HCT116 (cell line): Measurements from ENCODE around the gene CLIP2. TPM values are rescaled to one million over a fixed set of nuclear protein-coding genes. Genes with fewer than 3 reads are reported as not detected.

Experiments
- ATAC-seq: fragments of 200-7000 bp; cut with Tn5 transposase; 2 replicates; pipeline ENCODE4 v1.9.1; 2020; ENCODE audit warnings: mild to moderate bottlenecking, moderate library complexity
- BruUV-seq: library from RNA; stranded (reverse); fragments of 400-500 nt; replicated peaks from 2 replicates; lab custom pipeline; 2021; lab: Mats Ljungman, UMichigan
- CTCF ChIA-PET: fragments of 300-600 bp; sonication (Branson Sonifier 250); formaldehyde crosslinking; loops from one replicate; lab custom pipeline; 2021; ENCODE audit warnings: antibody characterized with exemption; lab: Charles Lee
- POLR2A ChIA-PET: fragments of 300-600, 350-600 bp; sonication (Branson Sonifier 250); formaldehyde crosslinking; loops from one replicate; lab custom pipeline; 2021; ENCODE audit warnings: antibody characterized with exemption; lab: Charles Lee
- RAD21 ChIA-PET, 2 experiments: fragments of 300-600 bp; sonication (Branson Sonifier 250); formaldehyde crosslinking; loops; one replicate each; lab custom pipeline; 2023; ENCODE audit warnings: low total read pairs in 2 of 2; ENCODE audit not compliant: uncharacterized antibody in 2 of 2, unreplicated experiment in 2 of 2, low non-redundant PET in 1 of 2; lab: Charles Lee
- DNase-seq: peaks from one replicate; pipeline ENCODE4 v3.0.0-alpha.2; 2010; ENCODE audit warnings: low read depth, low spot score
- H2AFZ ChIP-seq: fragments of 200-600 bp; shearing (Covaris generic), sonication (generic); 2 replicates; pipeline ENCODE4 v1.6.1; 2017; ENCODE audit warnings: low read depth, mixed run types, mixed read lengths, antibody characterized with exemption, low read length; ENCODE audit not compliant: poor library complexity, severe bottlenecking
- H3K27ac ChIP-seq: 2 replicates; pipeline ENCODE4 v1.5.1; 2012; ENCODE audit warnings: low read depth, low read length
- H3K27me3 ChIP-seq: fragments of 200-600 bp; sonication (generic); 2 replicates; pipeline ENCODE4 v1.6.1; 2016; ENCODE audit warnings: mixed run types, low read length, mixed read lengths; ENCODE audit not compliant: insufficient read depth
- H3K36me3 ChIP-seq, 2 experiments: fragments of 200-500 bp in 1 of 2; fragments of 200-600 bp in 1 of 2; sonication (Bioruptor generic) in 1 of 2; sonication (generic) in 1 of 2; 2 replicates each; pipeline versions ENCODE4 v1.5.1 to v1.6.1; 2014 to 2016; ENCODE audit warnings: low read length in 2 of 2, inconsistent platforms in 1 of 2, mixed read lengths in 1 of 2, mixed run types in 1 of 2; ENCODE audit not compliant: insufficient read depth in 2 of 2, control insufficient read depth in 1 of 2
- H3K4me1 ChIP-seq, 2 experiments: fragments of 200-600 bp in 1 of 2; sonication (generic) in 1 of 2; 2 replicates each; pipeline versions ENCODE4 v1.5.1 to v1.6.1; 2012 to 2017; ENCODE audit warnings: low read length in 2 of 2, inconsistent platforms in 1 of 2, mild to moderate bottlenecking in 1 of 2, mixed read lengths in 1 of 2, mixed run types in 1 of 2, moderate library complexity in 1 of 2; ENCODE audit not compliant: insufficient read depth in 2 of 2, control insufficient read depth in 1 of 2
- H3K4me2 ChIP-seq: fragments of 200-600 bp; sonication (generic); 2 replicates; pipeline ENCODE4 v1.6.1; 2017; ENCODE audit warnings: mixed run types, low read length, mixed read lengths
- H3K4me3 ChIP-seq, 2 experiments: fragments of 200-600 bp in 1 of 2; sonication (generic) in 1 of 2; replicated peaks in 1 of 2; 2 replicates each; pipeline ENCODE4 v1.5.1; 2011 to 2016; ENCODE audit warnings: low read length in 2 of 2, control low read depth in 1 of 2, low read depth in 1 of 2, mild to moderate bottlenecking in 1 of 2, mixed read lengths in 1 of 2, mixed run types in 1 of 2
- H3K79me2 ChIP-seq: fragments of 200-600 bp; sonication (generic); 2 replicates; pipeline ENCODE4 v1.6.1; 2017; ENCODE audit warnings: mild to moderate bottlenecking, mixed run types, low read length, moderate library complexity, mixed read lengths; ENCODE audit not compliant: insufficient read depth
- H3K9ac ChIP-seq: fragments of 200-600 bp; sonication (generic); 2 replicates; pipeline ENCODE4 v1.6.1; 2016; ENCODE audit warnings: low read length, mixed read lengths
- H3K9me2 ChIP-seq: fragments of 200-600 bp; sonication (generic), shearing (Covaris generic); 2 replicates; pipeline ENCODE4 v1.6.1; 2017; ENCODE audit warnings: mixed run types, mild to moderate bottlenecking, moderate library complexity; ENCODE audit not compliant: insufficient read depth
- H3K9me3 ChIP-seq, 2 experiments: fragments of 200-500 bp in 1 of 2; fragments of 200-600 bp in 1 of 2; sonication (Bioruptor generic) in 1 of 2; sonication (generic) in 1 of 2; 2 replicates each; pipeline ENCODE4 v1.6.1; 2014 to 2017; ENCODE audit warnings: low read length in 2 of 2, mixed read lengths in 2 of 2, inconsistent platforms in 1 of 2, low read depth in 1 of 2, mild to moderate bottlenecking in 1 of 2, mixed run types in 1 of 2, moderate library complexity in 1 of 2; ENCODE audit not compliant: control insufficient read depth in 1 of 2, insufficient read depth in 1 of 2
- H4K20me1 ChIP-seq: fragments of 200-600 bp; sonication (generic), shearing (Covaris generic); 2 replicates; pipeline ENCODE4 v1.6.1; 2017; ENCODE audit warnings: mixed run types, mild to moderate bottlenecking, moderate library complexity; ENCODE audit not compliant: insufficient read depth
- CEBPB ChIP-seq: IDR thresholded peaks from 2 replicates; pipeline ENCODE4 v1.6.1; 2012; ENCODE audit warnings: low read depth
- ELF1 ChIP-seq: IDR thresholded peaks from 2 replicates; pipeline ENCODE4 v1.6.1; 2012; ENCODE audit warnings: low read depth, borderline replicate concordance
- EZH2 ChIP-seq: fragments of 200-600 bp; sonication (generic); IDR thresholded peaks from 2 replicates; pipeline ENCODE4 v1.6.1; 2017; ENCODE audit warnings: antibody characterized with exemption, mixed run types
- JUND ChIP-seq: IDR thresholded peaks from 2 replicates; pipeline ENCODE4 v1.6.1; 2012
- POLR2A ChIP-seq: IDR thresholded peaks from 2 replicates; pipeline ENCODE4 v1.7.0; 2011; ENCODE audit warnings: borderline replicate concordance; ENCODE audit not compliant: insufficient read depth, insufficient read length; ENCODE audit errors: extremely low read depth
- POLR2AphosphoS5 ChIP-seq: IDR thresholded peaks from 2 replicates; pipeline ENCODE4 v1.6.1; 2011; ENCODE audit warnings: mild to moderate bottlenecking, low read depth, low read length, moderate library complexity
- SP1 ChIP-seq: IDR thresholded peaks from 2 replicates; pipeline ENCODE4 v1.6.1; 2012; ENCODE audit warnings: low read depth
- SRF ChIP-seq: IDR thresholded peaks from 2 replicates; pipeline ENCODE4 v1.6.1; 2012; ENCODE audit warnings: low read depth
- TCF7L2 ChIP-seq: IDR thresholded peaks from 2 replicates; pipeline ENCODE4 v1.7.0; 2011; ENCODE audit warnings: borderline replicate concordance, inconsistent platforms; ENCODE audit not compliant: insufficient read depth, insufficient read length; ENCODE audit errors: extremely low read depth
- ZNF274 ChIP-seq: fragments of 200-500 bp; sonication (Bioruptor generic); IDR thresholded peaks from 2 replicates; pipeline ENCODE4 v1.6.1; 2014; ENCODE audit warnings: mild to moderate bottlenecking, low read depth, low read length, inconsistent platforms
- intact Hi-C: fragments of 100-400 bp; cut with micrococcal nuclease; formaldehyde crosslinking; loops from 2 replicates; pipeline ENCODE4 v1.10.0; 2022
- total RNA-seq: library from RNA; stranded (reverse); gene quantifications from one replicate; pipeline ENCODE4 v1.2.1, GENCODE V29; 2021; ENCODE audit not compliant: unreplicated experiment
- TF ChIP-seq, protein P1 (sequence below): IDR thresholded peaks from 2 replicates; pipeline ENCODE4 v1.6.1; 2012; ENCODE audit warnings: low read depth

Gene CLIP2
- total RNA-seq, 1 experiment from 2014 or later, result 40.1 TPM

DNA sequence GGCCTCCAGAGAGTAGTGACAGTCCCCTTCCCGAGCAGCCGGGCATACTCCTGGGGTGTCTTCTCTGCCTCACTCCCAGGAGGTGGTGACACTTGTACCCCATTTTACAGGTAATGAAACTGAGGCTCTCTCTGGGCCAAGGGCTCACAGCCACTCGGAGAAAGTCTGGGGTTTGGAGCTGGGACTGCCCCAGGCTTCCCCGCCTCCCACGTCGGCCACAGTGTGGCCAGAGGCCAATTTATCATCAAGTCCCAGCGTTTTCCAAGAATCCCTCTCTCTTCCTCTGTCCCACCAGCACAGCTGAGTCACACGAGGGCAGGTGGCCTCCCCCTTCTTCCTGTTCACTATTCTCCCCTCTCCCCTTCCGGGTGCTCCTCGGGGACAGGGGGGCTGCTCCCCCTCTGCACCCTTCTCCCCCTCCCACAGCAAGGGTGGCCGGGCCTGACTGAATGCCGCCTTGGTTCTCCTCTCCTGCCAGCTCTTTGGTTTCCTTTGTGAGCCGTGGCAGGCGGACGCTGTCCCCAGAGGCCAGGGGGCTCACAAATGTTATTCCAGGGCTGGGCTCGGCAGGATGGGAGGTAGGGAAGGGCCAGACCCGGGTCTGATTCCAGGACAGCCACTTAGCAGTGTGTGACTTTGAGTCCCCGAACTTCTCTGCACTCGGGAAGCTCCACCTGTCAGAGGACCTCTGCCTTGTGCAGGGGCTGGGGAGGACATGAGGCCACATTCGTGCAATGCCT lies 17.7 kb downstream of the CLIP2 start:
- H2AFZ ChIP-seq, result no peak overlapping the region
- peak overlapping the region; percentile 40 for H3K27ac ChIP-seq

More for the DNA sequence above, 17.7 kb downstream of the CLIP2 start:
- H3K79me2 ChIP-seq, result peaks cover 57% of the 10 kb centered on the region
- RAD21 ChIA-PET, result no interaction called here
- BruUV-seq, result no TSS peak
- DNase-seq (no peak), ATAC-seq (peak; percentile 50)
- TF ChIP-seq JUND, result no peak
- TF ChIP-seq POLR2AphosphoS5, result no peak
- no peak for TF ChIP-seq ZNF274
- TF ChIP-seq, protein P1, sequence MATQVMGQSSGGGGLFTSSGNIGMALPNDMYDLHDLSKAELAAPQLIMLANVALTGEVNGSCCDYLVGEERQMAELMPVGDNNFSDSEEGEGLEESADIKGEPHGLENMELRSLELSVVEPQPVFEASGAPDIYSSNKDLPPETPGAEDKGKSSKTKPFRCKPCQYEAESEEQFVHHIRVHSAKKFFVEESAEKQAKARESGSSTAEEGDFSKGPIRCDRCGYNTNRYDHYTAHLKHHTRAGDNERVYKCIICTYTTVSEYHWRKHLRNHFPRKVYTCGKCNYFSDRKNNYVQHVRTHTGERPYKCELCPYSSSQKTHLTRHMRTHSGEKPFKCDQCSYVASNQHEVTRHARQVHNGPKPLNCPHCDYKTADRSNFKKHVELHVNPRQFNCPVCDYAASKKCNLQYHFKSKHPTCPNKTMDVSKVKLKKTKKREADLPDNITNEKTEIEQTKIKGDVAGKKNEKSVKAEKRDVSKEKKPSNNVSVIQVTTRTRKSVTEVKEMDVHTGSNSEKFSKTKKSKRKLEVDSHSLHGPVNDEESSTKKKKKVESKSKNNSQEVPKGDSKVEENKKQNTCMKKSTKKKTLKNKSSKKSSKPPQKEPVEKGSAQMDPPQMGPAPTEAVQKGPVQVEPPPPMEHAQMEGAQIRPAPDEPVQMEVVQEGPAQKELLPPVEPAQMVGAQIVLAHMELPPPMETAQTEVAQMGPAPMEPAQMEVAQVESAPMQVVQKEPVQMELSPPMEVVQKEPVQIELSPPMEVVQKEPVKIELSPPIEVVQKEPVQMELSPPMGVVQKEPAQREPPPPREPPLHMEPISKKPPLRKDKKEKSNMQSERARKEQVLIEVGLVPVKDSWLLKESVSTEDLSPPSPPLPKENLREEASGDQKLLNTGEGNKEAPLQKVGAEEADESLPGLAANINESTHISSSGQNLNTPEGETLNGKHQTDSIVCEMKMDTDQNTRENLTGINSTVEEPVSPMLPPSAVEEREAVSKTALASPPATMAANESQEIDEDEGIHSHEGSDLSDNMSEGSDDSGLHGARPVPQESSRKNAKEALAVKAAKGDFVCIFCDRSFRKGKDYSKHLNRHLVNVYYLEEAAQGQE, result no peak
- no peak for TF ChIP-seq ELF1
- no peak for TF ChIP-seq TCF7L2
- TF ChIP-seq POLR2A, result no peak
- TF ChIP-seq SRF, result no peak
- no peak for TF ChIP-seq SP1
- TF ChIP-seq CEBPB, result no peak
- no peak for TF ChIP-seq EZH2
- H3K36me3 ChIP-seq, result no peaks in the 10 kb centered on the region
- POLR2A ChIA-PET, result no interaction called here
- peak overlapping the region; percentile 25; the same call in 1 of the 2 replicates for H3K9ac ChIP-seq
- intact Hi-C loops, result no loop called here
- H3K27me3 ChIP-seq, result no peaks in the 10 kb centered on the region
- CTCF ChIA-PET, result interaction anchor here (0.6 kb wide), 1 partner anchor 104 kb away, joined by 3 read pairs; no protein-coding TSS in a partner anchor
- H3K9me2 ChIP-seq, result no peaks in the 10 kb centered on the region
- H3K4me3 ChIP-seq, result no peak overlapping the region; a peak in 1 of 4 replicates
- H4K20me1 ChIP-seq, result no peaks in the 10 kb centered on the region
- peak overlapping the region; percentile 43 for H3K4me2 ChIP-seq
- H3K9me3 ChIP-seq, result no peaks in the 10 kb centered on the region
- H3K4me1 ChIP-seq, result peaks cover 51 to 75% of the 10 kb centered on the region in 2 experiments
